CD4-positive, alpha-beta T cell (primary cell): Measurements from ENCODE around the gene ESR1. TPM values are rescaled to one million over a fixed set of nuclear protein-coding genes. Genes with fewer than 3 reads are reported as not detected.

Experiments used
- ATAC-seq: fragments of 200-7000 bp; cut with Tn5 transposase; one replicate; pipeline ENCODE4 v1.10.0; 2022; ENCODE audit warnings: mild to moderate bottlenecking; ENCODE audit not compliant: poor library complexity
- CTCF ChIA-PET: fragments of 350-600 bp; sonication (Branson Sonifier 250); formaldehyde crosslinking; loops from one replicate; lab custom pipeline; 2021; ENCODE audit warnings: antibody characterized with exemption, inconsistent platforms; lab: Charles Lee
- POLR2A ChIA-PET: fragments of 350-600 bp; sonication (Branson Sonifier 250); formaldehyde crosslinking; loops from one replicate; lab custom pipeline; 2021; ENCODE audit warnings: antibody characterized with exemption, inconsistent platforms; lab: Charles Lee
- DNase-seq, 14 experiments: peaks; one replicate each; pipeline ENCODE4 v3.0.0-alpha.2; 2013 to 2020; ENCODE audit warnings: mixed read lengths in 2 of 14
- H3K27ac ChIP-seq, 2 donors: one replicate each; pipeline versions ENCODE4 v1.5.1 to v1.7.0; 2013; ENCODE audit warnings: low read length in 2 of 2, low read depth in 1 of 2, mild to moderate bottlenecking in 1 of 2
- H3K27me3 ChIP-seq, 2 experiments: 1 replicate in 1 of 2; 2 replicates in 1 of 2; pipeline versions ENCODE4 v1.6.1 to v1.7.0; 2013; ENCODE audit warnings: low read length in 2 of 2, control low read depth in 1 of 2, mild to moderate bottlenecking in 1 of 2, moderate library complexity in 1 of 2; ENCODE audit not compliant: insufficient read depth in 2 of 2, control insufficient read depth in 1 of 2
- H3K36me3 ChIP-seq: one replicate; pipeline ENCODE4 v1.6.1; 2013; ENCODE audit warnings: low read length, control low read depth; ENCODE audit not compliant: insufficient read depth
- H3K4me1 ChIP-seq: one replicate; pipeline ENCODE4 v1.6.1; 2013; ENCODE audit warnings: low read length, control low read depth; ENCODE audit not compliant: insufficient read depth
- H3K4me3 ChIP-seq: one replicate; pipeline ENCODE4 v1.5.1; 2013; ENCODE audit warnings: mild to moderate bottlenecking, low read length, moderate library complexity
- H3K9me3 ChIP-seq, 2 experiments: 1 replicate in 1 of 2; 2 replicates in 1 of 2; pipeline versions ENCODE4 v1.6.1 to v1.7.0; 2013; ENCODE audit warnings: low read length in 2 of 2, mild to moderate bottlenecking in 2 of 2, control low read depth in 1 of 2, moderate library complexity in 1 of 2; ENCODE audit not compliant: control insufficient read depth in 1 of 2, insufficient read depth in 1 of 2
- H3K27ac Mint-ChIP-seq: one replicate; pipeline ENCODE4 v1.8.0; 2020; ENCODE audit warnings: mixed read lengths
- H3K27me3 Mint-ChIP-seq: one replicate; pipeline ENCODE4 v1.8.0; 2021; ENCODE audit warnings: mixed read lengths
- H3K36me3 Mint-ChIP-seq: one replicate; pipeline ENCODE4 v1.8.0; 2021; ENCODE audit warnings: low read depth, mixed read lengths
- H3K4me1 Mint-ChIP-seq: one replicate; pipeline ENCODE4 v1.8.0; 2021; ENCODE audit warnings: low read depth, mixed read lengths
- H3K4me3 Mint-ChIP-seq: one replicate; pipeline ENCODE4 v1.8.0; 2020; ENCODE audit warnings: mild to moderate bottlenecking, mixed read lengths
- H3K9me3 Mint-ChIP-seq: one replicate; pipeline ENCODE4 v1.8.0; 2020; ENCODE audit warnings: mixed read lengths
- intact Hi-C, 2 experiments: fragments of 100-400 bp; cut with DNase I in 1 of 2; cut with micrococcal nuclease in 1 of 2; formaldehyde crosslinking; loops; one replicate each; pipeline versions ENCODE4 v1.15.1 to v1.9.0; 2023 to 2025; cut with DNase I, micrococcal nuclease
- total RNA-seq, 174 experiments: library from RNA in 2 of 174; stranded (reverse) in 2 of 174; gene quantifications; one replicate each; pipeline ENCODE4 v1.2.3 and lab custom pipeline; 2021 to 2026
- TF ChIP-seq, protein P1 (sequence below): fragments of 200-600 bp; IDR thresholded peaks from one replicate; pipeline ENCODE4 v1.8.0; 2022; ENCODE audit warnings: antibody characterized with exemption, mild to moderate bottlenecking

ESR1 gene
- total RNA-seq, 2 experiments from 2014 or later: 2.6 to 2.8 TPM

DNA sequence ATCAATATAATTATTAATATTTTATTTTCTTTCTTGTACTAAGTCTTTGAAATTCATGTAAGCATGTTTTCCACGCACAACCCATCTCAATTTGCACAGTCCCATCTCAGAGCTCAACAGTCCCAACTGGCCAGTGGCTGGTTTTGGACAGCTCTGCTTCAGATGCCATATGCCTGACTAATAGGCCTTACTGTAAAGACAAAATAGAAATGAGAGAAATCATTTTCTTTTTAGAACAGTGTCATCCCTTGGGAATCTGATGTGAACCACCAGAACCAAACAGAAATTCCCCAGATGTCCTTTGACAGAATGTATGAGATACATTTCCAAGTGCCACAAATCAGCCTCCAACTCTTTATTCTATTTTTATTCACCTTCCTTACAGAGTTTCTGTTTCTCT lies 338.9 kb downstream of the ESR1 start:
- ATAC-seq (no peak), DNase-seq (no peak)
- Mint-ChIP-seq H3K27me3 (no peaks in the 10 kb centered on the region), H3K27ac (peak overlapping the region; percentile 54), H3K4me1 (no peaks in the 10 kb centered on the region), H3K36me3 (peaks cover 89% of the 10 kb centered on the region), H3K4me3 (no peak overlapping the region), H3K9me3 (no peaks in the 10 kb centered on the region)
- Histone ChIP-seq H3K4me1 (no peaks in the 10 kb centered on the region), H3K4me3 (no peak overlapping the region), H3K27ac (no peak overlapping the region), H3K9me3 (no peaks in the 10 kb centered on the region), H3K27me3 (no peaks in the 10 kb centered on the region), H3K36me3 (peaks cover 99% of the 10 kb centered on the region)
- CTCF ChIA-PET: no interaction called here
- TF ChIP-seq, protein P1, sequence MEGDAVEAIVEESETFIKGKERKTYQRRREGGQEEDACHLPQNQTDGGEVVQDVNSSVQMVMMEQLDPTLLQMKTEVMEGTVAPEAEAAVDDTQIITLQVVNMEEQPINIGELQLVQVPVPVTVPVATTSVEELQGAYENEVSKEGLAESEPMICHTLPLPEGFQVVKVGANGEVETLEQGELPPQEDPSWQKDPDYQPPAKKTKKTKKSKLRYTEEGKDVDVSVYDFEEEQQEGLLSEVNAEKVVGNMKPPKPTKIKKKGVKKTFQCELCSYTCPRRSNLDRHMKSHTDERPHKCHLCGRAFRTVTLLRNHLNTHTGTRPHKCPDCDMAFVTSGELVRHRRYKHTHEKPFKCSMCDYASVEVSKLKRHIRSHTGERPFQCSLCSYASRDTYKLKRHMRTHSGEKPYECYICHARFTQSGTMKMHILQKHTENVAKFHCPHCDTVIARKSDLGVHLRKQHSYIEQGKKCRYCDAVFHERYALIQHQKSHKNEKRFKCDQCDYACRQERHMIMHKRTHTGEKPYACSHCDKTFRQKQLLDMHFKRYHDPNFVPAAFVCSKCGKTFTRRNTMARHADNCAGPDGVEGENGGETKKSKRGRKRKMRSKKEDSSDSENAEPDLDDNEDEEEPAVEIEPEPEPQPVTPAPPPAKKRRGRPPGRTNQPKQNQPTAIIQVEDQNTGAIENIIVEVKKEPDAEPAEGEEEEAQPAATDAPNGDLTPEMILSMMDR: no peak
- POLR2A ChIA-PET: interaction anchor here (1.3 kb wide), 1 partner anchor 39 kb away, joined by 3 read pairs; no protein-coding TSS in a partner anchor
- intact Hi-C loops: no loop called here

DNA sequence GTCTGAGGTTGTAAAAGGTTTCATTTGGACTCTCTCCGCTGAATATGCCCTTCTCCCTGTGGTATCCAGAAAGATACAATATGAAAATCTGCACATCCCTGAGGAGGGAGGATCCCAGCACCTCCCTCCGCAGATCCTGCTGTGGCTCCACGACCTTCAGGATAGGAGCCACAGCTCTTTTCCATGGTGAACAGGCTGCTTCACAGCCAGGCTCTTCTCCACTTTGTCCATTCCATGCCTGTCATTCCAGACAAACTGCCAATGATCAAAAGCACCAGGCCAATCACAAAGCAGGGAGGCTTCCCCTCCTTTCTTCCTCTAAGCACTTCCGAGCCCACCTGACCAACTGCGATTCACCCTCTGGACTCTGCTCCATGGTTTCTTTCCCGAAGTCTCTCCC lies 339.8 kb downstream of the ESR1 start:
- no peaks in the 10 kb centered on the region for H3K27me3 ChIP-seq
- ATAC-seq (no peak), DNase-seq (no peak)
- TF ChIP-seq, protein P1: no peak
- Mint-ChIP-seq H3K4me1 (no peaks in the 10 kb centered on the region), H3K9me3 (no peaks in the 10 kb centered on the region), H3K36me3 (peaks cover 96% of the 10 kb centered on the region), H3K27me3 (no peaks in the 10 kb centered on the region), H3K4me3 (no peak overlapping the region), H3K27ac (peak overlapping the region; percentile 54)
- H3K36me3 ChIP-seq: peaks cover 99% of the 10 kb centered on the region
- no peaks in the 10 kb centered on the region for H3K9me3 ChIP-seq
- no peak overlapping the region for H3K4me3 ChIP-seq
- H3K4me1 ChIP-seq: no peaks in the 10 kb centered on the region
- POLR2A ChIA-PET: interaction anchor here (1.3 kb wide), 1 partner anchor 38 kb away, joined by 3 read pairs; no protein-coding TSS in a partner anchor
- H3K27ac ChIP-seq: no peak overlapping the region
- intact Hi-C loops: no loop called here
- CTCF ChIA-PET: no interaction called here

DNA sequence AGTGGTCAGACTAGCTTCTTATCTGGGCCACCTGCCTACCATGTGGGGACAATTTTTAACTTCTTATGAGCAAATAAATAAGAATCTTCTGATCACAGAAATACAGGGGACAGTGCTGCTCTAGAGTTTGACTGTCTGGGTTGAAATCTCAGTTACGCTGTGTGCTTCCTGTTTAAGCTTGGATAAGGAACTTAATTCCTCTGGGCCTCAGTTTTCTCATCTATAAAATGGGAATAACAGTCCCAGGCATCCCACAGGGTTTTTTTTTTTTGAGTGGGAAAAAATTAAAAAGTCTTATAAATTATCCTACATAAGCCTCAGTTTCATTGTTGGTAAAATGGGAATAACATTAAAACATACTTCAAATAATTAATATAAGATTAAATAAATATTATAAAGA lies 340.9 kb downstream of the ESR1 start:
- Histone ChIP-seq H3K9me3 (no peaks in the 10 kb centered on the region), H3K4me3 (no peak overlapping the region), H3K36me3 (peaks cover 100% of the 10 kb centered on the region), H3K27ac (no peak overlapping the region), H3K4me1 (no peaks in the 10 kb centered on the region), H3K27me3 (no peaks in the 10 kb centered on the region)
- ChIA-PET POLR2A (interaction anchor here (0.9 to 1.0 kb wide), 2 partner anchors 24 to 36 kb away, joined by 3 to 5 read pairs; no protein-coding TSS in a partner anchor), CTCF (no interaction called here)
- H3K27me3 Mint-ChIP-seq: no peaks in the 10 kb centered on the region
- no peak for ATAC-seq
- TF ChIP-seq, protein P1: no peak
- peaks cover 95% of the 10 kb centered on the region for H3K36me3 Mint-ChIP-seq
- no peak overlapping the region for H3K27ac Mint-ChIP-seq
- no peaks in the 10 kb centered on the region for H3K9me3 Mint-ChIP-seq
- H3K4me1 Mint-ChIP-seq: no peaks in the 10 kb centered on the region
- intact Hi-C loops: no loop called here
- no peak overlapping the region for H3K4me3 Mint-ChIP-seq
- DNase-seq: no peak
